HEK293 (cell line): ENCODE measurements around the gene KATNAL2.
"Not testable (repeated sequence)": the region's sequence is repeated elsewhere in the genome, so short reads cannot be mapped to it uniquely, and the experiment has no call there.

Experiments used
- SP2 ChIP-seq: fragments of 450-650 bp; formaldehyde crosslinking; IDR thresholded peaks from 2 replicates; pipeline ENCODE4 v1.5.1; 2016; ENCODE audit warnings: missing biosample characterization, missing genetic modification characterization
- TSHZ1 ChIP-seq: fragments of 450-650 bp; formaldehyde crosslinking; IDR thresholded peaks from 2 replicates; pipeline ENCODE4 v1.5.1; 2016; ENCODE audit warnings: missing biosample characterization, missing genetic modification characterization, borderline replicate concordance
- ZBTB1 ChIP-seq: fragments of 450-650 bp; formaldehyde crosslinking; IDR thresholded peaks from 2 replicates; pipeline ENCODE4 v1.5.1; 2016; ENCODE audit warnings: missing biosample characterization, missing genetic modification characterization
- ZNF24 ChIP-seq: fragments of 450-650 bp; formaldehyde crosslinking; IDR thresholded peaks from 2 replicates; pipeline ENCODE4 v1.5.1; 2016; ENCODE audit warnings: missing biosample characterization, missing genetic modification characterization
- ZNF423 ChIP-seq: fragments of 450-650 bp; formaldehyde crosslinking; IDR thresholded peaks from 2 replicates; pipeline ENCODE4 v1.5.1; 2016; ENCODE audit warnings: missing biosample characterization, missing genetic modification characterization
- TF ChIP-seq, protein P1 (sequence below): fragments of 450-650 bp; formaldehyde crosslinking; IDR thresholded peaks from 2 replicates; pipeline ENCODE4 v1.5.1; 2016; ENCODE audit warnings: missing biosample characterization, missing genetic modification characterization
- TF ChIP-seq, protein P2 (sequence below): fragments of 450-650 bp; formaldehyde crosslinking; IDR thresholded peaks from 2 replicates; pipeline ENCODE4 v1.5.1; 2017; ENCODE audit warnings: missing biosample characterization, missing genetic modification characterization

DNA sequence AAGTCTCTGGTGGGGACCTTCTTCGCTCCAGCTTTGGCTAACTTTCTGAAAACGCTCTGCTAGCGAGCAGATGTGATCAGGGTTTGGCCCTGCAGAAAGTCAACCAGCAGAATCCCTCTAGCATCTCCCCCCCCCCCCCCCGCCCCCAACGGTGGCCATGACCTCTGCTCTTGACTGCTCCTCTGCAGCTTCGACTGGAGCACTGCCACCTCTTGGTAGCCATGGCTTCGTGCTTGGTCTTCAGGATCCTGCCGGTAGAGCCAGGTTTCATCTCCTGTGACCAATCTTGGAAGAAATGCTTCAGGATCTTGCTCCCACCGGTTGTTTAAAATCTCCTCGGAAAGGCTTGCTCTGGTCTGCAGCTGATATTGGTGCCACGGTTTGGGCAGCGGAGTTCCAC lies 113.5 kb downstream of the KATNAL2 start:
- TF ChIP-seq ZNF423 (tag by site-specific recombination); TSHZ1; ZBTB1 (tag by site-specific recombination); ZNF24 (tag by site-specific recombination); SP2 (tag by site-specific recombination): not testable (repeated sequence)
- TF ChIP-seq, protein P1, sequence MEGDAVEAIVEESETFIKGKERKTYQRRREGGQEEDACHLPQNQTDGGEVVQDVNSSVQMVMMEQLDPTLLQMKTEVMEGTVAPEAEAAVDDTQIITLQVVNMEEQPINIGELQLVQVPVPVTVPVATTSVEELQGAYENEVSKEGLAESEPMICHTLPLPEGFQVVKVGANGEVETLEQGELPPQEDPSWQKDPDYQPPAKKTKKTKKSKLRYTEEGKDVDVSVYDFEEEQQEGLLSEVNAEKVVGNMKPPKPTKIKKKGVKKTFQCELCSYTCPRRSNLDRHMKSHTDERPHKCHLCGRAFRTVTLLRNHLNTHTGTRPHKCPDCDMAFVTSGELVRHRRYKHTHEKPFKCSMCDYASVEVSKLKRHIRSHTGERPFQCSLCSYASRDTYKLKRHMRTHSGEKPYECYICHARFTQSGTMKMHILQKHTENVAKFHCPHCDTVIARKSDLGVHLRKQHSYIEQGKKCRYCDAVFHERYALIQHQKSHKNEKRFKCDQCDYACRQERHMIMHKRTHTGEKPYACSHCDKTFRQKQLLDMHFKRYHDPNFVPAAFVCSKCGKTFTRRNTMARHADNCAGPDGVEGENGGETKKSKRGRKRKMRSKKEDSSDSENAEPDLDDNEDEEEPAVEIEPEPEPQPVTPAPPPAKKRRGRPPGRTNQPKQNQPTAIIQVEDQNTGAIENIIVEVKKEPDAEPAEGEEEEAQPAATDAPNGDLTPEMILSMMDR, result not testable (repeated sequence)
- TF ChIP-seq, protein P2, sequence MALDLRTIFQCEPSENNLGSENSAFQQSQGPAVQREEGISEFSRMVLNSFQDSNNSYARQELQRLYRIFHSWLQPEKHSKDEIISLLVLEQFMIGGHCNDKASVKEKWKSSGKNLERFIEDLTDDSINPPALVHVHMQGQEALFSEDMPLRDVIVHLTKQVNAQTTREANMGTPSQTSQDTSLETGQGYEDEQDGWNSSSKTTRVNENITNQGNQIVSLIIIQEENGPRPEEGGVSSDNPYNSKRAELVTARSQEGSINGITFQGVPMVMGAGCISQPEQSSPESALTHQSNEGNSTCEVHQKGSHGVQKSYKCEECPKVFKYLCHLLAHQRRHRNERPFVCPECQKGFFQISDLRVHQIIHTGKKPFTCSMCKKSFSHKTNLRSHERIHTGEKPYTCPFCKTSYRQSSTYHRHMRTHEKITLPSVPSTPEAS, result not testable (repeated sequence)
